Mesodermal cell (in vitro differentiated cells): Measurements from ENCODE around the gene PADI1.

Source experiments
- H3K27ac ChIP-seq: 2 replicates; pipeline ENCODE4 v1.7.0; 2013; ENCODE audit warnings: mild to moderate bottlenecking, low read depth, low read length, moderate library complexity; ENCODE audit not compliant: severe bottlenecking
- H3K36me3 ChIP-seq: 2 replicates; pipeline ENCODE4 v1.7.1; 2013; ENCODE audit warnings: mild to moderate bottlenecking, low read length, moderate library complexity; ENCODE audit not compliant: control insufficient read depth, insufficient read depth
- H3K4me1 ChIP-seq: one replicate; pipeline ENCODE4 v1.7.1; 2013; ENCODE audit warnings: mild to moderate bottlenecking, low read length; ENCODE audit not compliant: insufficient read depth, control insufficient read depth, poor library complexity, severe bottlenecking
- H3K4me3 ChIP-seq: 2 replicates; pipeline ENCODE4 v1.7.0; 2013; ENCODE audit warnings: low read length, control low read depth, mild to moderate bottlenecking; ENCODE audit not compliant: insufficient read depth, poor library complexity, severe bottlenecking; ENCODE audit errors: extremely low read depth
- H3K9me3 ChIP-seq: 2 replicates; pipeline ENCODE4 v1.7.1; 2013; ENCODE audit warnings: mild to moderate bottlenecking, low read length, moderate library complexity; ENCODE audit not compliant: control insufficient read depth
- WGBS, 2 experiments: methylation state at CpG; one replicate each; pipeline ENCODE4 v1.1.5; 2013; ENCODE audit warnings: missing lambda C conversion rate in 2 of 2; ENCODE audit not compliant: insufficient coverage in 2 of 2; 5-methylcytosine and 5-hydroxymethylcytosine counted together

The PADI1 gene

GRCh38 chr1:17277511-17278159 is 72.7 kb downstream of the PADI1 start:
- Histone ChIP-seq H3K9me3 (no peaks in the 10 kb centered on the region), H3K4me1 (no peaks in the 10 kb centered on the region), H3K4me3 (no peak overlapping the region), H3K27ac (no peak overlapping the region), H3K36me3 (no peaks in the 10 kb centered on the region)
- 87 to 100% methylated on average over 2 to 6 of the region's 8 CpGs for WGBS, 2 experiments

DNA sequence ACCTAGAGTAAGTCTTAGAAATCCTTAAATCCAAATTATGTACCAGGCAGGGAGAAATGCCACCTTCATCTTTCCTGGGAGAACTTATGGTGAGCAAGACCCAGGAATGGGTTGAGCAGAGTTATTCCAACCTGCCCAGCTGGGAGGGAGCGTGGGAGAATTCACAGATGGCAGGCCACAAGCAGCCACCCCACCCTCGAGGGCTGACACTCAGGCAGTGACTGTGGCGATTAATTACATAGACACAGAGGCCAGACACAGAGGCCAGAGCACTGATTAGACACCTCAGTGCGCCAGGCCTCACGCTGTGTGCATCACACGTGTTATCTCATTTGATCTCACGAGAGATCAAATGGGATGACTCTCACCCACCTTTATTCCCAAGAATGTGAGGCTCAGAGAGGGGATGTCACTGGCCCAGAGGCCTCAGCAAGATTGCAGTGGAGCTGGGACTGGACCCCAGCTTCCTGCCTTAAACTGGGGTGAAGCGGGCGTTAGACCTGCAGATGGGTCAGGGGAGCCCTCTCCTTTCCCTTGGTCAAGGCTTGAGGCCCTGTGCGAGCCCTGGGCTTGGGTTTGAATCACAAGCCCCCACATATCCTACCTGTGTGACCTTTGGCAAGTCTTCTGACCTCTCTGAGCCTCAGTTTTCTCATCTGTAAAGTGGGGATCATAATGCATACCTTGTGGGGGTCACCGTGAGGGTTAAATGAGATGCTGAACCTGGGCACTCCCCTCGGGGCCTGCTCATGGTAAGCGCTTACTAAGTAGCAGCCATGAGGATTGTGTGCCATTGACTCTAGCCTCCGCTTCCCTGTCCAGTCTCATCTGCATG is 74.3 kb downstream of the PADI1 start:
- no peaks in the 10 kb centered on the region for H3K4me1 ChIP-seq
- H3K9me3 ChIP-seq, result no peaks in the 10 kb centered on the region
- no peak overlapping the region for H3K4me3 ChIP-seq
- 87 to 97% methylated on average over 12 to 14 of the region's 14 CpGs for WGBS, 2 experiments
- no peak overlapping the region for H3K27ac ChIP-seq
- H3K36me3 ChIP-seq, result no peaks in the 10 kb centered on the region

DNA sequence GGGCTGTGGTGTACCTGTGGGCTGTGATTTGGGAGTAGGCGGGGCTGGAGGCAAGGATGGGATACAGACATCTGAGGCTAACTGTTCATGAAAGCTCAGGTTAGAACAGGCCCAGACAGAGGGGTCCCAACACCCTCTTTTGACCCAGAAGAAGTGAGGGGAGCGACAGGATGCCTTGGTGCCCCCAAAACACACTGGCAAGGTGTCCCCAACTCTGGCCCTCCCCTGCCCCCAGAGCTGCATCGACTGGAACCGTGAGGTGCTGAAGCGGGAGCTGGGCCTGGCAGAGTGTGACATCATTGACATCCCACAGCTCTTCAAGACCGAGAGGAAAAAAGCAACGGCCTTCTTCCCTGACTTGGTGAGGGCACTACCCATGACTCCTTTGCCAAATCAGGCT is 75.5 kb downstream of the PADI1 start:
- H3K4me3 ChIP-seq, result no peak overlapping the region
- no peaks in the 10 kb centered on the region for H3K9me3 ChIP-seq
- H3K4me1 ChIP-seq, result no peaks in the 10 kb centered on the region
- no peak overlapping the region for H3K27ac ChIP-seq
- no peaks in the 10 kb centered on the region for H3K36me3 ChIP-seq
- WGBS, 2 experiments, result 84 to 100% methylated on average over 4 to 7 of the region's 7 CpGs

- WGBS, 2 experiments, result 83 to 92% methylated on average over 1 to 2 of the region's 2 CpGs
- Histone ChIP-seq H3K4me1 (no peaks in the 10 kb centered on the region), H3K27ac (no peak overlapping the region), H3K36me3 (no peaks in the 10 kb centered on the region), H3K4me3 (no peak overlapping the region), H3K9me3 (no peaks in the 10 kb centered on the region)
Measured at GRCh38 chr1:17280894-17281293, 76.0 kb downstream of the PADI1 start.

- Histone ChIP-seq H3K36me3 (no peaks in the 10 kb centered on the region), H3K9me3 (no peaks in the 10 kb centered on the region), H3K4me3 (no peak overlapping the region), H3K4me1 (no peaks in the 10 kb centered on the region), H3K27ac (no peak overlapping the region)
- 79 to 91% methylated on average over 5 to 7 of the region's 8 CpGs for whole genome bisulfite sequencing, 2 experiments
Measured at GRCh38 chr1:17281775-17282181, 76.8 kb downstream of the PADI1 start.

DNA sequence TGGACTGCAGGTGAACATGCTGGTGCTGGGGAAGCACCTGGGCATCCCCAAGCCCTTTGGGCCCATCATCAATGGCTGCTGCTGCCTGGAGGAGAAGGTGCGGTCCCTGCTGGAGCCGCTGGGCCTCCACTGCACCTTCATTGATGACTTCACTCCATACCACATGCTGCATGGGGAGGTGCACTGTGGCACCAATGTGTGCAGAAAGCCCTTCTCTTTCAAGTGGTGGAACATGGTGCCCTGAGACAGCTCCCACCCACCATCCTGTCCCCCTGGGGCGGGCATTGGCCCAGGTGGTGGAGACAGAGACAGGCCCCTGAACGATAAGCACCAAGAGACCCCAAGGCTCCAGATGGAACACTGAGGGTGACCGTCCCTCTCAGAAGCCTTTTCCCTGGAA is 77.9 kb downstream of the PADI1 start:
- Histone ChIP-seq H3K4me3 (no peak overlapping the region), H3K36me3 (no peaks in the 10 kb centered on the region), H3K4me1 (peaks cover 4% of the 10 kb centered on the region), H3K9me3 (no peaks in the 10 kb centered on the region), H3K27ac (no peak overlapping the region)
- 83 to 93% methylated on average over 3 of the region's 5 CpGs for WGBS, 2 experiments

GRCh38 chr1:17286646-17287045 is 81.7 kb downstream of the PADI1 start:
- Histone ChIP-seq H3K27ac (no peak overlapping the region), H3K9me3 (no peaks in the 10 kb centered on the region), H3K4me3 (no peak overlapping the region), H3K4me1 (peaks cover 11% of the 10 kb centered on the region), H3K36me3 (no peaks in the 10 kb centered on the region)
- 69 to 81% methylated on average over 3 to 4 of the region's 5 CpGs for WGBS, 2 experiments

- H3K9me3 ChIP-seq, result no peaks in the 10 kb centered on the region
- H3K4me3 ChIP-seq, result no peak overlapping the region
- H3K36me3 ChIP-seq, result no peaks in the 10 kb centered on the region
- no peak overlapping the region for H3K27ac ChIP-seq
- peaks cover 11% of the 10 kb centered on the region for H3K4me1 ChIP-seq
- 90 to 95% methylated on average over 3 to 4 of the region's 5 CpGs for WGBS, 2 experiments
Measured at GRCh38 chr1:17287130-17287776, 82.3 kb downstream of the PADI1 start.

DNA sequence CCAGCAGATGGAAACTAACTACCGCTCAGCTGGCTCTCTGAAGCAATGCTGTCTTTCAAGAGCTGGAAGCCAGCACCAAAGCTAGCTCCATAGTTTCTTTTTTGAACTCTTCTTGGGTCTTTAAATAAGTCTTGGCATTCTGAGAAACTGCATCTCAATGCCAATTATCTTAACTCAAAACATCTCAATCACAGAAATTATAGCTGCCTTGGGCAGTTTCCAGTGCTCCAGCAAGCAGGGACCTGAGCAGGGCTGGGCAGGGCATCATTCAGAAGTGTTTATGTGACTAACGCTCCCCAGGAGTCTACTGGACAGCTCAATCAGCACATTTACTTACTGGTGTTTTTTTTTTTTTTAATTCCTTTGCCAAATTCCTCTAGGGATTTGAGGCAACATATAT is 84.8 kb downstream of the PADI1 start:
- Histone ChIP-seq H3K4me1 (peaks cover 11% of the 10 kb centered on the region), H3K36me3 (no peaks in the 10 kb centered on the region), H3K9me3 (no peaks in the 10 kb centered on the region), H3K4me3 (no peak overlapping the region), H3K27ac (peak overlapping the region; percentile 5)
- 93 to 100% methylated on average over 1 to 2 of the region's 2 CpGs for WGBS, 2 experiments

DNA sequence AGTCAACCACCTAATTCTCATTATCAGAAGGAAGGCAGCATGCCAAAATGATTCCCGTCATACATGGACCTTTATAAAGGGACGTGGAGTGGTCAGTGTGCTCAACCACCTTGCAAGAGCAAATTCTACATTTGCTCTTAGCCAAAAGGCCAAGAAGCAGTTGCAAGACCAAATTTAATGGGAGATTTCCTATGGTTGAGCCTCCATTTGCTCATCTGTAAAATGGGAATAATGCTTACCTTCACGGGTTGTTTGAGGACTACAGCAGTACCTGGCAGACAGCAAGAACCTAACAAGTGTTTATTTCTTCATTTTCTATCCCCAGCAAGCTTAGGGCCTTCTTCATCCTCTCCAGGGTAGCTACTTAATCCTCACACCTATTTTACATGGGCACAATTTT is 85.6 kb downstream of the PADI1 start:
- no peak overlapping the region for H3K27ac ChIP-seq
- H3K36me3 ChIP-seq, result no peaks in the 10 kb centered on the region
- 93 to 97% methylated on average over 3 of the region's 3 CpGs for WGBS, 2 experiments
- H3K4me1 ChIP-seq, result peaks cover 11% of the 10 kb centered on the region
- no peaks in the 10 kb centered on the region for H3K9me3 ChIP-seq
- no peak overlapping the region for H3K4me3 ChIP-seq
